T1000 (cell line): Measurements from ENCODE around the gene WNK2.

Experiments used
- DNase-seq: peaks from one replicate; lab custom pipeline; 2025; ENCODE audit warnings: mixed read lengths; lab: John Stamatoyannopoulos, UW

The WNK2 gene

GRCh38 chr9:93218671-93219420 lies 34.9 kb downstream of the WNK2 start:
- no peak for DNase-seq

GRCh38 chr9:93219692-93220091 lies 35.8 kb downstream of the WNK2 start:
- no peak for DNase-seq

- no peak for DNase-seq
These were observed 36.7 kb downstream of the WNK2 start for GRCh38 chr9:93220627-93221026.

- DNase-seq, result no peak
These were observed 37.1 kb downstream of the WNK2 start for GRCh38 chr9:93221044-93221443.

- no peak for DNase-seq
These were observed 38.9 kb downstream of the WNK2 start for GRCh38 chr9:93222890-93223259.

- DNase-seq, result peak; percentile 14
These were observed 39.6 kb downstream of the WNK2 start for GRCh38 chr9:93223260-93224180.

- no peak for DNase-seq
These were observed 40.7 kb downstream of the WNK2 start for GRCh38 chr9:93224591-93224990.

- DNase-seq, result no peak
These were observed 41.5 kb downstream of the WNK2 start for GRCh38 chr9:93225417-93225816.

- DNase-seq, result no peak
These were observed 42.0 kb downstream of the WNK2 start for GRCh38 chr9:93225892-93226291.

- no peak for DNase-seq
These were observed 42.9 kb downstream of the WNK2 start for GRCh38 chr9:93226819-93227218.

- no peak for DNase-seq
These were observed 44.1 kb downstream of the WNK2 start for GRCh38 chr9:93228030-93228429.

GRCh38 chr9:93228453-93228852 lies 44.5 kb downstream of the WNK2 start:
- no peak for DNase-seq

- DNase-seq, result no peak
These were observed 45.7 kb downstream of the WNK2 start for GRCh38 chr9:93229636-93230035.

- no peak for DNase-seq
These were observed 46.2 kb downstream of the WNK2 start for GRCh38 chr9:93230185-93230584.

GRCh38 chr9:93230601-93231000 lies 46.7 kb downstream of the WNK2 start:
- DNase-seq, result no peak

- DNase-seq, result no peak
These were observed 47.3 kb downstream of the WNK2 start for GRCh38 chr9:93231121-93231694.

- DNase-seq, result no peak
These were observed 47.8 kb downstream of the WNK2 start for GRCh38 chr9:93231716-93232115.

GRCh38 chr9:93232388-93232960 lies 48.5 kb downstream of the WNK2 start:
- no peak for DNase-seq

- DNase-seq, result no peak
These were observed 49.1 kb downstream of the WNK2 start for GRCh38 chr9:93233033-93233432.

GRCh38 chr9:93234600-93234999 lies 50.7 kb downstream of the WNK2 start:
- no peak for DNase-seq

GRCh38 chr9:93235300-93235960 lies 51.5 kb downstream of the WNK2 start:
- no peak for DNase-seq
